ENCODE data around the gene TMBIM6.
A peak's percentile ranks its signal among the peaks of the same experiment; 100 is the strongest.
"Not testable (repeated sequence)": the region's sequence is repeated elsewhere in the genome, so short reads cannot be mapped to it uniquely, and the experiment has no call there.

The TMBIM6 gene, protein sequence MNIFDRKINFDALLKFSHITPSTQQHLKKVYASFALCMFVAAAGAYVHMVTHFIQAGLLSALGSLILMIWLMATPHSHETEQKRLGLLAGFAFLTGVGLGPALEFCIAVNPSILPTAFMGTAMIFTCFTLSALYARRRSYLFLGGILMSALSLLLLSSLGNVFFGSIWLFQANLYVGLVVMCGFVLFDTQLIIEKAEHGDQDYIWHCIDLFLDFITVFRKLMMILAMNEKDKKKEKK

DNA sequence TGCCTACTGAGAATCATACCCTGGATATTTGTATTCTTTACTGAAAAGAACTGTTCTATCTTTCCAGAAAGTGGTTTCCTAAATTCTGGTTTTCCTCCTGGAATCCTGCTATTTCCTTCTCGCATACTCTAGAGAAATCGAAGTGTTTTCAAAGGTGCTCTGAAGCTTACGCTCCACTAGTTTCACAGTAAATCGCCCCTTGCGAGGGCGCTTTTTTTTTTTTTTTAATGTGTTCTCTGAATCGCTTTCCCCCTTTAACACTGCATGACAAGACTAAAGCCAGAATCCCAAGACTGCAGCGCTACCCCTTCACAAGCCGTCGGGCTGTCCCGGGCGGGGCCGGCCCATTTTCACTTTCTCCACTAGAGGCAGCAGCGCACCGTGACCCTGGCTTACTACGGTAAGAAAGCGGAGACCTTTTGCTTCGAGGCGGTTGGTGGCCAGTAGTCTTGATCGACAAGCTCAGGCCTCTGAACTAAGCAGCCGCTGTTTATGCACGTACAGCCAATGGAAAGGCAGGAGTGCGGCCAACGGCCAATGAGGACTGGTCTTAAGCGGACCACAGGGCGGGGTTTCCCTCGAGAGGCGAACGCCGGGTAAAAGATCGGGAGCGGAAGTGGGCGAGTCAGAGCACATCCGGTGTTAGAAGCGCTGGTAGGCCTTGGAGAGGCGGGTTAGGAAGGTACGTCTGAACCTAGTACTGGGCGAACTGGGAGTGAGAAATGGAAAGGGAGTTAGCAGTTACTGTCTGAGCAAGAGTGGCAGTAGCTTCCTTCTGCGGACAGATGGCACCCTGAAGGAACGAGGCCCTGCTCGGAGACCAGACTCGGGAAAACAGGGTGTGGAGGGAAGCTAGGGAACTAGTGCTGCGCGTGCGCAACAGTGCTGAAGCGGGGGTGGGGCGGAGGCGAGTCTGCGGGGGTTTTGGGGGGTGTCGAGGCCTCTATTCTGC, at the start of gene TMBIM6:
Gene TMBIM6, plus strand, starts transcription at position 628 of the 952 bp plus-strand sequence. CDS start 10,937 bp downstream, outside the sequence.
- DNase-seq (ENCODE audit: low spot score) = peak; percentile 98

DNA sequence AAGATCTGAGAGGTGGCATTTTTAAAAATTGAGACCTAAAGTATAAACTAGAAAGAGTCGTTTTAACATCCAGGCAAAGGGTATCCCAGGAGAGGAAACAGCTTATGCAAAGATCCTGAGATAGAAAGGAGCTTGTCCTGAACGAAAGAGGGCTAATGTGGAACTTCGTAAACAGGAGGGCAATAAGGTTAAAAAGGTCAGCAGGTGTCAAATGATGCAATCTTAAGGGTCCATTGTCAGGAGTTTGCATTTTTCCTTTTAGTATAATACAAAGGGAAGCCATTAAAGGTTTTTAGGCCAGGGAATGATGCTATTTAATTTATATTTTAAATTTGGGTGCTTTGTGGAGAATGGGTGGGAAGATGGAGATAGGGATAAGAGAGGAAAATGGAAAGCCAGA, 48.5 kb upstream of the TMBIM6 start:
- DNase-seq (ENCODE audit: low spot score) = no peak

DNA sequence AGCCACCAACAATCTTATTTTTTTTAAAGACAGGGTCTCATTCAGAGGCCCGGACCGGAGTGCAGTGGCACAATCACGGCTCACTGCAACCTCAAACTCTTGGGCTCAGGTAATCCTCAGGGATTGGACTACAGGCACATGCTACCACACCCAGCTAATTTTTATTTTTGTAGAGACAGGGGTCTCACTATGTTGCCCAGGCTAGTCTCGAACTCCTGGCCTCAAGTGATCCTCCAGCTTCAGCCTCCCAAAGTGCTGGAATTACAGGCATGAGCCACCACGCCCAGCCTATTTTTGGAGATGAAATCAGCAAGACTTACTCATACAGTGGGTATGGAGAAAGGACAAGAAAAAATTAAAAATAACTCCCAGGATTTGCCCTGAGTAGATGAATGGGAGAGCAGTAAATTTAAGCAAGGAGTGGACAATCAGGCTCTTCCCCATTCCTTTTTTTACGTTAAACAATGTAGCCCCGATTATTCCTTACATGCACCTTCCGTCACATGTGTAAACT, 47.4 kb upstream of the TMBIM6 start:
- DNase-seq (ENCODE audit: low spot score) = no peak

DNA sequence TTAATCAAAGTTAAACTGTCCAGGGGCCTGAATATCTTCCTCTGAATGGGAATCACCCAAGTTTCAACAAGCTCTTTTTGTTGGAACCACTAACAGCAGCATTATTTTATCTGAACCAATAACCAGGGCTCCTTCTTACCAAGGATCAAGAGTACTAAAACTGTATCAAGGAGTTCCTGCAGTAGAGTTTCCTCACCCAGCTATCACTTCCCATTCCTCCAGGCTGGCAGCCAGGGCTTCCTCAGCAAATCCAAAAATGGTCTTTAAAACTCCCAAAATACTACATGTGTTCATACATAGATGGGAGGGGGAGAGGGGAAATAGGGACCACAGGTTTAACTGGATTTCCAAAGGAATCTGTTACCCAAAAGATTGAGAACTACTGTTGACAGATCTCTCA, 44.6 kb upstream of the TMBIM6 start:
- no peak for DNase-seq (ENCODE audit: low spot score)

DNA sequence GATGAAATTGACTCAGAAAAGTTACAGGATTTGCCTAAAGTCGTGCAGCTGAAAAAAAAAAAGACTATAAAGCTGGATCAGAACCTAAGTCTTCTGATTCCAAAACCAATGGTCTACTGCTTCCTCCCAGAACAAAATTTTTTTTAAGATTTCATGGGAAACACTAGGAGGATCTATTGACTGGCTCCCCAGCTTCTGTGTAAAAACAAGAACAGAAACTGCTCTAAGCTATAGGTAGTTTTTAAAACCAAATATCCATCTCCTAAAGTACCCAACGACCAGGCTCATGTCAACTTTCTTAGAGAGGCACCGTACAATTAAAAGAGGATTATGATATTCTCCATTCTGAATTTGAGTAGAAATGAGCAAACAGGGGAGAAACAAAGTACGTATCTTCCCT, 43.5 kb upstream of the TMBIM6 start:
- DNase-seq (ENCODE audit: low spot score) = no peak

DNA sequence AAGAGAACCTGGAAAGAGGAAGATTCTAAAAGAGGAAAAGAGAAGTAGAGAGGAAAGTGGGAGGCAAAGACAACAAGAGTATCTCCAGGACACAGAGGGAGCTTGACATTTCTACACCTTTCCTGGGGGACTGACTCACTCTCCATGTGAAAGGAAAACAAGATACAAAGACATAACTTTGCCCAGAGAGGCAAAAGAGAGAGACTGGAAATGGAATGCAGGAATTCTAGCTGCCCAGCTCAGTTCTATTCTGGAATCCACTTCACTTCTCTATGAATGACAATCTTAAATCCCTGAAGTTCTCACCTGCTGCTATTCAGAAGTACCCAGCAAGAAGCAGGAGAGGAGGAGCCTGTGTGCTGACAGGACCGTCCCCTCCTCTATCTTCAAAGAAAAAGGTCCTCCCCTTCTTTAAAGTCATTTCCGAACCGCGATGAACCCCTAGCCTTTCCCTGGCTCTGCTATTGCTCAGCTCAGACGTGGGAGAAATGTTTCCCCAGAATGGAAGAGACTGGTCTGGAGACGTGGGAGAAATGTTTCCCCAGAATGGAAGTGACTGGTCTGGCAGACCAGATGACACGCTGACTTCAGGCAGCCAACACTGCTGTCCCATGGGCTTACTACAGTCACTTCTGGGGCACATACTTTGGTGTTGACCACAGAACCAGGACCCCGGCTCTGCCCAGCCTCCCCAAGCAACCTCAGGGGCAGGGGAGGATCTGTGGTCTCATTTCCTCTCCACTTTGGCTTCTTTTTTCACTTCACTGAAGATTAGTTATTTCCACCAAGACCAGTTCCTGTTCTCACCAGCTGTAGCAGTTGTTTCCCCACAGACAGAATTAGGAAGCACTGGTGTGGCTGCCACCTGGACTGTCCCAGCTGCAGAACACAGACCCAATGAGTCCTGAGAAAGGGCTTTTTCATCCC, 42.5 kb upstream of the TMBIM6 start:
- peak; percentile 57 for DNase-seq (ENCODE audit: low spot score)

DNA sequence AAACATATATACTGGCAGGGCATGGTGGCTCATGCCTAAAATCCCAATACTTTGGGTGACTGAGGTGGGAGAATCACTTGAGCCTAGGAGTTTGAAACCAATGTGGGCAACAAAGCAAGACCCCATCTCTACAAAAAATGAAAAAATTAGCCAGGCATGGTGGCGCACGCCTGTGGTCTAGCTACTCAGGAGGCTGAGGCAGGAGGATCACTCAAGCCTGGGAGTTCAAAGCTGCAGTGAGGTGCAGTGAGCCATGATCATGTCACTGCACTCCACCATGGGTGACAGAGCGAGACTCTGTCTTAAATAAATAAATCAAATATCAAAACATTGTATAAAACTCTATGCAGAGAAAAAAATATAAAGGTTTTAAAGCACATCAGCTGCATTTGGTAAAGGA, 39.3 kb upstream of the TMBIM6 start:
- DNase-seq (ENCODE audit: low spot score) = no peak

DNA sequence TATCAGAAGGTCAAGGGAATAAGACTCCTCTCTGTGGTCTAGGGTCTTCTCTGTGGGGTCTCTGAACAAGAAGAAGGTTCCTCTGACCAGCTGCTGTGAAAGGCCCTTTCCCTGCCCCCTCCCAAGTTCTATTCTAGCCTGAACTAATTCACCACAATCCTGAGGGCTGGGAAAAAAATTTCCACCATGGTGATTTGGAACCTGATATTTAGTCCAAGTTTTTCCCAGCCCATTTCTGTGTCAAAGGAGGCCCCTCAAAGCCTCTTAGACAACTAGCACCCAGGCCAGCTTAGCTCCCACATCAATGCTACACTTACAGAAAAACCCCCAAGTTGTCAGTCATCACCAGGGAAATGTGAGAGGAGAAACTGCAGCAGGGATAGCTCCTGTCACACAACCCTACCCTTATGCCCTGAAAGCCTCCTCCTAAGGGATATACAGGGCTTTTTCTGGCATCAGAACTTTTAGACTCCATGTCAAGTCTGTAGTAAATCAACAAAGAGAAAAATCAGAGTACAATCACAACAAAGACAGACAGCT, 38.6 kb upstream of the TMBIM6 start:
- DNase-seq (ENCODE audit: low spot score) = no peak

DNA sequence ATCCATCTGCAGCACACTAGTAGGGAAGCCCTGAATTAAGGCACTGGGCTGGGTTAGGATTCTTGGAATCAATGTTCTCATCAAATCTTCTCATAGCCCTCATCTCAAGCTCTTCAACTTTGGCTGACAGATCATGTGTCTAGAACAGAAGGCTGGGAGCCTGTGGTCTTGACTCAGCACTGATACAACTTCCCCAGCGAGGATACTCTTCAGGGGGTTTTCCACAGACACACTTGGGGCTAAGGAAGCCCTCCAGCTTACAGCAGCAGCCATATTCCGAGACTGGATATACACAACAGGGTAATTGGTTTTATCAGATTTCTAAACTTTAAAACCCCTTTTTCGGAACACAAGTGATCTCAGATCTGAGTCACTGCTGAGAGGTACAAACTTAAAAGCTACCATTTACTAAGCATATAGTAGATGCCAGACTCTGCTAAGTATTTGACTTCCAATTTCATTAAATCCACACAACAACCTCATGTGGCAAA, 37.7 kb upstream of the TMBIM6 start:
- peak; percentile 30 for DNase-seq (ENCODE audit: low spot score)

DNA sequence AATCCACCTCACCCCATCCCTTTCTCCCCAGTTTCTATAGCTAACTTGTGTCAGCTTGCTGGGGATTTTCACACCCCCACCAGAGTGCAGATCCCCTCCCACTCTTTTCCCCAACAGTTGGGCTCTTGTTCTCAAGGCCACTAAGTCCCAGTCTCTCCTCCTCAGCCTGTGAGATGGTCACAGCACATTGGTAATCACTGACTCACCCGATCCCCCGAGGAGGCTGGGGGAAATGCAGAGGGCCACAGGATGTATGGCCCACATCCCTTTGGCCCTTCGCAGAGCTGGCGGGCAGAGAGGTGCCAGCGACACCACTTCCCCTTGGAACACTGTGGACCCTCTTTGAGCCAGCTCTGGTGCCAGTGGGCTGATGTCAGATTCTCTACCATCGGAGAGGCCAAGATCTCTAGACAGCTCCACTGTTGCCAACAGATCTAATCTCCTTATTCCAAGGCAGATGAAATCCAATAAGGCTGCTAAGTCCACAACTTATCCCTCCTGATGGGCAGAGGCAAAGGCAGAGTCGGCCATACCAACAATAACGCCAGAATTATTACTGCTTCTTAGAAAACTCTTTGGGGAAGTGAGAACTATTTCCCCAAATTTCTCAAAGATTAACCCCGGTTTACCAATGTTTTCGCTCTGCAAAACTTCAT, 35.8 kb upstream of the TMBIM6 start:
- DNase-seq (ENCODE audit: low spot score) = peak; percentile 60

DNA sequence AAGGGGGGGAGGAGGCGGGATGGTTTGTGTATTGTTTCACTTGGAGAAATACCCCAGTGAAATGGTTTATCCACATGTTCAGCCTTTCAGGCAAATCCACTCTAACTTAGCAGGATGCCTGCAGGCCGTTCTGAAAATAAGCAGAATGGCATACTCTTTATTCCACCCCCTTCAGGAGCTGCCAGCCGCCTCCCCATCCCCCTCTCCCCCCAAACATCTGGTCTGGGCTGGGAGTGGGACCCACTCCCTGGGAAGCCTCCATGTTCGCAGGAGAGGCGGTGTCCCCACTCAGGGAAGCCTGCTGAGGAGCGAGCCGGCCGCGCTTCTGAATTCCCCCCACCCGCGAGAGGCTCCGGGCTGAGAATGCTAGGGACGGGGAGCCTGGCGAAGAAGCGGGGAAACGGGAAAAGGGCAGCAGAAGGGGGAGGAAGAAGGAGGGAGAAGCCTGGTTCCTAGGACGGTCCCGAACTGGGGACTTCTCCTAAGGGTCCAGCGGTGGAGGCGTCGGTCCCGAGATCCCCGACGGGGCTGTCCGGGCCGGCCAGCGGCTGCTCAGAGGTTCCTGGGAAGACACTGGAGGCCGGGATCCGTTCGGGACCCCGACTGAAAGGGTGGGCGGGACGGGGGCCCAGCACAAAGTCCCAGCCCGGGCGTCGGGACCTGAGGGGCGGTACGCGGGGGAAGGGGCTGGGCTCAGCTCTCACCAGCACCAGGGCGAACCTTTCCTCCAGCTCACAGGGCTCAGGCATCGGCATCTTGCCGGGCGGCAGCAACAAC, 34.8 kb upstream of the TMBIM6 start:
- peak; percentile 20 for DNase-seq (ENCODE audit: low spot score)

DNA sequence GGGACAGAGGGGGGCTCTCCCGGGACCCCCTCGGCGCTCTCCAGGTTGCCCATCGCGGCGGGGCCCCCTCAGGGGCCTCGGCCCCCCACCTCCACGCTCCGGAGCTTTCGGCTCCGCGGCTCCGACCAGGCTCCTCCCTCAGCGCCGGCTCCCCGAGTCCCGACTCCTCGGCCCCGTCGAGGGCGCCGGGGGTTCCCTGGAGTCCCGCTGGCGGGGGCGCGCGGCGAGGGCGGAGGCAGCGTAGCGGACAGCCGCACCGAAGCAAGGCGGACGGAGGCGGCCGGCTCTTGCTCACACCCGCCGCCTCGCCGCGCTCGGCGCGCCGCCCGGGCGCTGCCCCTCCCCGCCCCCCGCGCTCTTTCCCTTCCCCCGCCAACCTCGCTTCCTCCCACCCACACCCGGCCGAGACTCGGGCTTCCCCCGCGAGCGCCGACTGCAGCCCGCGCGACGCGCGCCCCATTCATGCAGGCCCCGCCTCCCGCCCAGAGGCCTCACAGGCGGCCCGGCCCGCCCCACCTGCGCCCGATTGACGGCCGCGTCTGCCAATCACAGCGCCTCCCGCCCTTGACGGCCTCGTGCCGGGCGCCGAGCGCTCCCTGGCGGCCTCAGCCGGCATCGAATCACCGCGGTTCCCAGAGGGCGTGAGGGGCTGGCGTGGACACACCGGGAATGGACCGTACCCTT, 34.1 kb upstream of the TMBIM6 start, which contains the start of gene FMNL3:
Gene FMNL3, minus strand, starts transcription at position 278 of the 684 bp plus-strand sequence. Its CDS starts 225 bp downstream, at position 53.
- DNase-seq (ENCODE audit: low spot score) = peak; percentile 99

DNA sequence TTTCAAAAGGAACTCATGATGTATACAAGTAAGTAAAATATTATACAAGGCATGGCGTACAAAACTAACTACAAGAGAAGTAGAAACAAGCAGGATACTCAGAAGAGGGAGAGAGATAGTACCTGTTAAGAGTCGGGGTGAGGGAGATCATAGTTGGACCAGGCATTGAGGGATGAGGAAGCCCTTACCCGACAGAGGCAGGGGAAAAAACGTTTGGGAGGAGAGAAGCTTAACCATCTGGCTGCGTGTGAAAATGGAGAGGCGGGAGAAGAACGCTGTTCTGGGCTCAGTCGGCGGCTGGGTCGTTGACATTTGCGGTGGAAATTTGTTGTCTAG, 33.6 kb upstream of the TMBIM6 start:
- DNase-seq (ENCODE audit: low spot score) = no peak

DNA sequence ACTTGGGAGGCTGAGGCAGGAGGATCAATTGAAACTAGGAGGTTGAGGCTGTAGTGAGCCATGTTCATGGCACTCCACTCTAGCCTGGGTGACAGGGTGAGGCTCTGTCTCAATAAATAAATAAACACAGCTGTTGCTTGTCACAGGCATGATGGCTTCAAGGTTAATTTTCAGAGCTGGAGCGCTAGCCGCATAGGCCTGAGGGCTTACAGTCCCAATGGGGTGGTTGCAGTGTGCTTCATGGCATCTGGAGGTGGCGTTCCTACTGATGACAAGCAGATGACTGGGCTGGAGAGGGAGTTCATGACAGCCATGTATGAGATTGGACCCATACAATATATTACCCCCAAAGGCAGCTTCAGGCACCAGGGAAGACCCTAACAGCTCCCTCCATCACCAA, 32.5 kb upstream of the TMBIM6 start:
- DNase-seq (ENCODE audit: low spot score) = no peak

DNA sequence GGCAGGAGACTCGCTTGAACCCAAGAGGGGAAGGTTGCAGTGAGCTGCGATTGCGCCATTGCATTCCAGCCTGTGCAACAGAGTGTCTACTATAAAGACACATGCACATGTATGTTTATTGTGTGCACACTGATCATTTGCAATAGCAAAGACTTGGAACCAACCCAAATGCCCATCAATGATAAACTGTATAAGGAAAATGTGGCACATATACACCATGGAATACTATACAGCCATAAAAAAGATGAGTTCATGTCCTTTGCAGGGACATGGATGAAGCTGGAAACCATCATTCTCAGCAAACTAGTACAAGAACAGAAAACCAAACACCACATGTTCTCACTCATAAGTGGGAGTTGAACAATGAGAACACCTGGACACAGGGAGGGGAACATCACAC, 27.4 kb upstream of the TMBIM6 start:
- DNase-seq (ENCODE audit: low spot score) = not testable (repeated sequence)

DNA sequence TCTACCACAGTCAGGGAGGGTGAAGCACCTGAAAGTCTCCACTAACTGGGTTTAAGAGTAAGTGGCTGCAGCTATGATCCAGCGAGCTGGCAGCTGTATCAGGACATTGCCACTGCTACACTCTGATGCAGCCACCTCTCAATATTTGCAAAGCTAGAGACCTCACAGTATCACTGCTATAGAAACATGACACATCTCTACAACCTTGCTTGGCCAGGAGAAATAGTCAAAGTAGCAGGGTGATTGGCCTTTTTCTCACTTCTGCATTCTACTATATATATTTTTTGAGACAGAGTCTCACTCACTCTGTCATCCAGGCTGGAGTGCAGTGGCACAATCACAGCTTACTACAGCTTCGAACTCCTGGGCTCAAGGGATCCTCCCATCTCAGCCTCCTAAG, 24.8 kb upstream of the TMBIM6 start:
- no peak for DNase-seq (ENCODE audit: low spot score)

DNA sequence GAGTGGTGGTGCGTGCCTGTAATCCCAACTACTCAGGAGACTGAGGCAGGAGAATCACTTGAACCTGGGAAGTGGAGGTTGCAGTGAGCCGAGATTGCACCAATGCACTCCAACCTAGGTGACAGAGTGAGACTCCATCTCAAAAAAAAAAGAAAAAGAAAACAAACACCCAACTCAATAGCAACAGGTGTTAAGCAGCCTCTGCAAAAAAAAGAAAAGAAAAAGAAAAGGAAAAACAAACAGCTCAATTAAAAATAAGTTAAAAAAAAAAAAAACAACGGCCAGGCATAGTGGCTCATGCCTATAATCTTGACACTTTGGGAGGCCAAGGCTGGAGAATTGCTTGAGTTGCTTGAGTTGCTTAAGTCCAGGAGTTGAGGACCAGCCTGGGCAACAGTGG, 23.6 kb upstream of the TMBIM6 start:
- DNase-seq (ENCODE audit: low spot score) = not testable (repeated sequence)

DNA sequence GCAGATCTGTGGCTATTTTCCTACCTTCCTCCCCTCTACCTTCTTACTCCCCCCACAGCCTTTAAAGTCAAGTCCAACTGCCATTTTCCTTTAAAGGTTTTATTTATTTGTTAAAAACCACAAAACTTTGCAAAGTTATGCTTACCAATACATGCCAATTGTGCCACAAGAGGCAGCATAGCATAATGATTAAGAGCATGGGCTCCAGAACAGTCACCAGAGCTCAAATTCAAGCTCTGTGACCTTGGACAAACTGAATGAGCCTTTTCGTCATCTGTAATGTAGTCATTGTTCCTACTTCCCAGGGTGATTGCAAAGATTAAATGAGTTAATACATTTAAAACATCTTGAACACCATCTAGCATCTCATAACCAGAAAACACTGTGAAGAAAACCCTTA, 21.1 kb upstream of the TMBIM6 start:
- no peak for DNase-seq (ENCODE audit: low spot score)

DNA sequence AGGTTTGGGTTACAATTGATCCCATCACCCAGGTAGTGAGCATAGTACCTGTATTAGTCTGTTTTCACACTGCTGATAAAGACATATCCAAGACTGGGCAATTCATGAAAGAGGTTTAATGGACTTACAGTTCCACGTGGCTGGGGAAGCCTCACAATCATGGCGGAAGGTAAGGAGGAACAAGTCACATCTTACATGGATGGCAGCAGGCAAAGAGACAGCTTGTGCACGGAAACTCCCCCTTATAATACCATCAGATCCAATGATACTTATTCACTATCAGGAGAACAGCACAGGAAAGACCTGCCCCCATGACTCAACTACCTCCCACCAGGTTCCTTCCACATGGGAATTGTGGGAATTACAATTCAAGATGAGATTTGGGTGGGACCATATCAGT, 20.0 kb upstream of the TMBIM6 start:
- DNase-seq (ENCODE audit: low spot score) = not testable (repeated sequence)

DNA sequence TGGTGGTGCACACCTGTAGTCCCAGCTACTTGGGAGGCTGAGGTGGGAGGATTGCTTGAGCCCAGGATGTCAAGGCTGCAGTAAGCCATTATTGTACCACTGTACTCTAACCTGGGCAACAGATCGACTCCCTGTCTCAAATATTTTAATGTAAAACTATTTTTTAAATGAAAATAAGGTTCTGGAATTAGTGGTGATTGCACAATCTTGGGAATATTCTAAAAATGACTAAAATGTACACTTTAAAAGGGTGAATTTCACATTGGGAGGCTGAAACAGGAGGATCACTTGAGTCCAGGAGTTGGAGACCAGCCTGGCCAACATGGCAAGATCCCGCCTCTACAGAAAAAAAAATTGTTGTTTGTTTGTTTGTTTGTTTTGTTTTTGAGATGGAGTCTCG, 12.9 kb upstream of the TMBIM6 start:
- DNase-seq (ENCODE audit: low spot score) = no peak

Data from AG08395 (cell line).